ENCODE data around the gene CCDC159. TPM values are rescaled to one million over a fixed set of nuclear protein-coding genes. Genes with fewer than 3 reads are reported as not detected.
A peak's percentile ranks its signal among the peaks of the same experiment; 100 is the strongest.
"Not testable (repeated sequence)": the region's sequence is repeated elsewhere in the genome, so short reads cannot be mapped to it uniquely, and the experiment has no call there.

The CCDC159 gene
- total RNA-seq, 1 experiment from 2014 or later, result not detected

GRCh38 chr19:11330127-11330526, 16.2 kb upstream of the CCDC159 start:
- Histone ChIP-seq H3K27me3 (no peaks in the 10 kb centered on the region), H3K27ac (peak overlapping the region; percentile 40)

GRCh38 chr19:11331502-11331901, 14.8 kb upstream of the CCDC159 start:
- no peaks in the 10 kb centered on the region for H3K27me3 ChIP-seq
- no peak for DNase-seq
- H3K36me3 ChIP-seq, result no peaks in the 10 kb centered on the region
- H3K4me1 ChIP-seq, result peaks cover 4% of the 10 kb centered on the region
- H3K9me3 ChIP-seq (replicated peaks), result no peaks in the 10 kb centered on the region
- no peak overlapping the region for H3K4me3 ChIP-seq
- H3K27ac ChIP-seq, result no peak overlapping the region

More at GRCh38 chr19:11330127-11330526, 16.2 kb upstream of the CCDC159 start:
- Histone ChIP-seq H3K4me1 (peaks cover 4% of the 10 kb centered on the region), H3K4me3 (no peak overlapping the region), H3K9me3 (replicated peaks) (no peaks in the 10 kb centered on the region), H3K36me3 (no peaks in the 10 kb centered on the region)
- peak; percentile 38 to 71 for DNase-seq

GRCh38 chr19:11332822-11333221, 13.5 kb upstream of the CCDC159 start:
- no peaks in the 10 kb centered on the region for H3K36me3 ChIP-seq
- no peaks in the 10 kb centered on the region for H3K27me3 ChIP-seq
- no peak overlapping the region for H3K27ac ChIP-seq
- H3K9me3 ChIP-seq (replicated peaks), result no peaks in the 10 kb centered on the region
- peaks cover 4% of the 10 kb centered on the region for H3K4me1 ChIP-seq
- no peak overlapping the region for H3K4me3 ChIP-seq
- no peak for DNase-seq

GRCh38 chr19:11333838-11334237, 12.5 kb upstream of the CCDC159 start:
- H3K4me3 ChIP-seq; H3K27me3 ChIP-seq; H3K9me3 ChIP-seq (replicated peaks); H3K27ac ChIP-seq; H3K36me3 ChIP-seq; H3K4me1 ChIP-seq; DNase-seq: not testable (repeated sequence)

- H3K27me3 ChIP-seq, result peaks cover 12% of the 10 kb centered on the region; the same call in 1 of the 2 replicates
- no peak overlapping the region for H3K27ac ChIP-seq
- H3K4me3 ChIP-seq, result no peak overlapping the region
- peaks cover 4% of the 10 kb centered on the region for H3K4me1 ChIP-seq
- H3K9me3 ChIP-seq (replicated peaks), result no peaks in the 10 kb centered on the region
- H3K36me3 ChIP-seq, result no peaks in the 10 kb centered on the region
- DNase-seq, result no peak
These were observed 10.7 kb upstream of the CCDC159 start for GRCh38 chr19:11335449-11336146.

- Histone ChIP-seq H3K4me3 (no peak overlapping the region), H3K27me3 (peaks cover 12% of the 10 kb centered on the region; the same call in 1 of the 2 replicates), H3K27ac (no peak overlapping the region), H3K4me1 (peaks cover 4% of the 10 kb centered on the region; the same call in 1 of the 2 replicates), H3K36me3 (no peaks in the 10 kb centered on the region), H3K9me3 (replicated peaks) (no peaks in the 10 kb centered on the region)
- no peak for DNase-seq
These were observed 9.2 kb upstream of the CCDC159 start for GRCh38 chr19:11337080-11337479.

- no peak overlapping the region for H3K27ac ChIP-seq
- H3K9me3 ChIP-seq (replicated peaks), result no peaks in the 10 kb centered on the region
- no peak for DNase-seq
- H3K27me3 ChIP-seq, result peaks cover 12% of the 10 kb centered on the region; the same call in 1 of the 2 replicates
- H3K36me3 ChIP-seq, result no peaks in the 10 kb centered on the region
- peaks cover 4% of the 10 kb centered on the region; the same call in 1 of the 2 replicates for H3K4me1 ChIP-seq
- no peak overlapping the region for H3K4me3 ChIP-seq
These were observed 8.2 kb upstream of the CCDC159 start for GRCh38 chr19:11338121-11338520.

- no peak overlapping the region for H3K4me3 ChIP-seq
- H3K36me3 ChIP-seq, result no peaks in the 10 kb centered on the region
- H3K4me1 ChIP-seq, result peaks cover 4% of the 10 kb centered on the region; the same call in 1 of the 2 replicates
- no peak overlapping the region for H3K27ac ChIP-seq
- peaks cover 12% of the 10 kb centered on the region; the same call in 1 of the 2 replicates for H3K27me3 ChIP-seq
- no peak for DNase-seq
- H3K9me3 ChIP-seq (replicated peaks), result no peaks in the 10 kb centered on the region
These were observed 7.6 kb upstream of the CCDC159 start for GRCh38 chr19:11338569-11339253.

GRCh38 chr19:11339254-11340098, 6.8 kb upstream of the CCDC159 start, which contains the start of gene RAB3D:
TSS of gene RAB3D (minus strand) at chr19:11339657. CDS start at chr19:11337399, 2,258 bp downstream.
- Histone ChIP-seq H3K4me3 (peak within 1 kb of the TSS; percentile 34; the same call in 1 of the 2 replicates), H3K36me3 (no peaks in the 10 kb centered on the region), H3K9me3 (replicated peaks) (no peaks in the 10 kb centered on the region), H3K27me3 (peaks cover 12% of the 10 kb centered on the region; the same call in 1 of the 2 replicates), H3K4me1 (peaks cover 6% of the 10 kb centered on the region), H3K27ac (no peak within 1 kb of the TSS)
- DNase-seq, result peak; percentile 85 to 86

- not testable (repeated sequence) for H3K4me1 ChIP-seq; H3K4me3 ChIP-seq; H3K27ac ChIP-seq; H3K36me3 ChIP-seq; H3K9me3 ChIP-seq (replicated peaks); DNase-seq
- H3K27me3 ChIP-seq, result peaks cover 12% of the 10 kb centered on the region; the same call in 1 of the 2 replicates
These were observed 6.2 kb upstream of the CCDC159 start for GRCh38 chr19:11340099-11340467.

- Histone ChIP-seq H3K36me3 (no peaks in the 10 kb centered on the region), H3K9me3 (replicated peaks) (no peaks in the 10 kb centered on the region), H3K4me3 (no peak overlapping the region), H3K27ac (no peak overlapping the region), H3K4me1 (peaks cover 12% of the 10 kb centered on the region), H3K27me3 (peaks cover 12% of the 10 kb centered on the region; the same call in 1 of the 2 replicates)
- DNase-seq, result no peak
These were observed 3.9 kb upstream of the CCDC159 start for GRCh38 chr19:11342429-11342828.

- no peaks in the 10 kb centered on the region for H3K9me3 ChIP-seq (replicated peaks)
- no peaks in the 10 kb centered on the region for H3K27me3 ChIP-seq
- peaks cover 8% of the 10 kb centered on the region for H3K4me1 ChIP-seq
- H3K4me3 ChIP-seq, result peak overlapping the region; percentile 68
- H3K27ac ChIP-seq, result no peak overlapping the region; the same call in 1 of the 2 replicates
- no peak for DNase-seq
- H3K36me3 ChIP-seq, result no peaks in the 10 kb centered on the region
These were observed 1.1 kb upstream of the CCDC159 start for GRCh38 chr19:11345122-11345803.

- DNase-seq, result no peak
- no peaks in the 10 kb centered on the region for H3K27me3 ChIP-seq
- H3K4me1 ChIP-seq, result peaks cover 8% of the 10 kb centered on the region
These were observed 1.3 kb downstream of the CCDC159 start for GRCh38 chr19:11347546-11348039.

GRCh38 chr19:11349171-11349570, 2.9 kb downstream of the CCDC159 start:
- peaks cover 6% of the 10 kb centered on the region for H3K4me1 ChIP-seq
- no peak overlapping the region for H3K27ac ChIP-seq
- H3K9me3 ChIP-seq (replicated peaks), result no peaks in the 10 kb centered on the region
- H3K36me3 ChIP-seq, result no peaks in the 10 kb centered on the region
- no peak for DNase-seq
- H3K4me3 ChIP-seq, result no peak overlapping the region
- no peaks in the 10 kb centered on the region for H3K27me3 ChIP-seq

More at GRCh38 chr19:11347546-11348039, 1.3 kb downstream of the CCDC159 start:
- no peak overlapping the region for H3K27ac ChIP-seq
- no peaks in the 10 kb centered on the region for H3K36me3 ChIP-seq
- H3K9me3 ChIP-seq (replicated peaks), result no peaks in the 10 kb centered on the region
- no peak overlapping the region for H3K4me3 ChIP-seq
